Ovary (tissue), 3 donors: Measurements from ENCODE around the gene COX6A1.

Source experiments
- EP300 ChIP-seq: sonication (generic); formaldehyde crosslinking; IDR thresholded peaks from one replicate; pipeline ENCODE4 v1.6.1; 2017; ENCODE audit warnings: antibody characterized with exemption
- POLR2A ChIP-seq: fragments of 450-650 bp; IDR thresholded peaks from one replicate; pipeline ENCODE4 v1.6.1; 2017; ENCODE audit warnings: antibody characterized with exemption, mild to moderate bottlenecking, moderate library complexity
- TF ChIP-seq, protein P1 (sequence below), 3 donors: fragments of 450-650 bp in 2 of 3; fragments of 200-600 bp in 1 of 3; IDR thresholded peaks; one replicate each; pipeline versions ENCODE4 v1.5.1 to v1.8.0; 2016 to 2022; ENCODE audit warnings: antibody characterized with exemption in 3 of 3, mild to moderate bottlenecking in 1 of 3
- donor health status: DM: no; HTN: no; CAD: no.

DNA sequence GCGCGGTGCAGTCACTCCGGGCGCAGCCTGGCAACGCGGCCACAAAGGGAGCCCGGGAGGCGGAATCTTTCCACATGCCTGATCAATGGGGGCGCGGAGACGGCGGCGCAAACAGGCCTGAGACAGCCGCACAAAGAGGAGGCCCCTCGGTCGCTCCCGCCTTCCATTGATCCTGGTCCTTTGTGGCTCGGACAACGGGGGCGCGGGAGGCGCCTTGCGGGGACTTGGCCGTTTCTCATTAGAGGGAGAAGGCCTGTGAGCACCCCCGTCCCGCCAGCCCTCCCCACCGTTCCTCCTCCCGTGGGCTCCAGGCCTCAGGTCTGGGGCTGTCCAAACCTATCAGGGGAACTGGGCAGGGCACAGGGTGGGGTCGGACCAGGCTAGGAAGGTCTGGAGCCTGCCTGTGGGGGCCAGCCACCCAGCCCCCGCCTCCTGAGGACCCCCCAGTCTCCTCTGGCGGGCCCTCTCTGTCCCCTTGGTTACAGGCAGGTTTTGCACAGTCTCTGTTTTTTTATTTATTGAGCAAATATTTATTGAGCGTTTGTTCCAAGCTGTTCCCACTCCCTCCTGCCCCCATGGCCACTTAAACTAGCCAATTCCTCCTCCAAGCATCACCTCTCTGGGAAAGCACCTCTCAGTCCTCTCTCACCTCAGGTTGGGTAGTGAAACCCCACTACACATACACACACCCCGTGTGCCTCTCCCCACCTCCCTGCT lies 39.9 kb upstream of the COX6A1 start:
- TF ChIP-seq EP300 (no peak), POLR2A (no peak)
- TF ChIP-seq, protein P1, sequence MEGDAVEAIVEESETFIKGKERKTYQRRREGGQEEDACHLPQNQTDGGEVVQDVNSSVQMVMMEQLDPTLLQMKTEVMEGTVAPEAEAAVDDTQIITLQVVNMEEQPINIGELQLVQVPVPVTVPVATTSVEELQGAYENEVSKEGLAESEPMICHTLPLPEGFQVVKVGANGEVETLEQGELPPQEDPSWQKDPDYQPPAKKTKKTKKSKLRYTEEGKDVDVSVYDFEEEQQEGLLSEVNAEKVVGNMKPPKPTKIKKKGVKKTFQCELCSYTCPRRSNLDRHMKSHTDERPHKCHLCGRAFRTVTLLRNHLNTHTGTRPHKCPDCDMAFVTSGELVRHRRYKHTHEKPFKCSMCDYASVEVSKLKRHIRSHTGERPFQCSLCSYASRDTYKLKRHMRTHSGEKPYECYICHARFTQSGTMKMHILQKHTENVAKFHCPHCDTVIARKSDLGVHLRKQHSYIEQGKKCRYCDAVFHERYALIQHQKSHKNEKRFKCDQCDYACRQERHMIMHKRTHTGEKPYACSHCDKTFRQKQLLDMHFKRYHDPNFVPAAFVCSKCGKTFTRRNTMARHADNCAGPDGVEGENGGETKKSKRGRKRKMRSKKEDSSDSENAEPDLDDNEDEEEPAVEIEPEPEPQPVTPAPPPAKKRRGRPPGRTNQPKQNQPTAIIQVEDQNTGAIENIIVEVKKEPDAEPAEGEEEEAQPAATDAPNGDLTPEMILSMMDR (IDR thresholded peaks at IDR 0.05) = no peak
